HG02870 (cell line): ENCODE results near the gene TRAPPC14.
"Not testable (repeated sequence)": the region's sequence is repeated elsewhere in the genome, so short reads cannot be mapped to it uniquely, and the experiment has no call there.

Experiments used
- ATAC-seq: cut with Tn5 transposase; IDR thresholded peaks from one replicate; pipeline ENCODE4 v1.9.1; 2021; ENCODE audit warnings: mild to moderate bottlenecking, moderate library complexity; ENCODE audit not compliant: unreplicated experiment

Gene TRAPPC14

GRCh38 chr7:100158229-100159098 is at the start of gene TRAPPC14:
Gene TRAPPC14 (minus strand): TSS chr7:100158723. CDS start chr7:100158499, 224 bp downstream.
- ATAC-seq = peak; percentile 72

GRCh38 chr7:100204454-100204853 is 45.9 kb upstream of the TRAPPC14 start:
- no peak for ATAC-seq

GRCh38 chr7:100200693-100201092 is 42.2 kb upstream of the TRAPPC14 start:
- no peak for ATAC-seq

- ATAC-seq = no peak
These were observed 39.7 kb upstream of the TRAPPC14 start for GRCh38 chr7:100198266-100198665.

- ATAC-seq = not testable (repeated sequence)
These were observed 37.4 kb upstream of the TRAPPC14 start for GRCh38 chr7:100195901-100196322.

GRCh38 chr7:100195222-100195621 is 36.7 kb upstream of the TRAPPC14 start:
- no peak for ATAC-seq

- no peak for ATAC-seq
These were observed 34.4 kb upstream of the TRAPPC14 start for GRCh38 chr7:100192969-100193368.

GRCh38 chr7:100192281-100192862 is 33.8 kb upstream of the TRAPPC14 start:
- not testable (repeated sequence) for ATAC-seq

- ATAC-seq = no peak
These were observed 33.3 kb upstream of the TRAPPC14 start for GRCh38 chr7:100191775-100192174.

GRCh38 chr7:100190048-100190711 is 31.7 kb upstream of the TRAPPC14 start:
- ATAC-seq = no peak

- ATAC-seq = no peak
These were observed 30.5 kb upstream of the TRAPPC14 start for GRCh38 chr7:100189061-100189460.

- no peak for ATAC-seq
These were observed 27.2 kb upstream of the TRAPPC14 start for GRCh38 chr7:100185726-100186125.

GRCh38 chr7:100183090-100183489 is 24.6 kb upstream of the TRAPPC14 start:
- not testable (repeated sequence) for ATAC-seq

GRCh38 chr7:100182616-100183015 is 24.1 kb upstream of the TRAPPC14 start:
- not testable (repeated sequence) for ATAC-seq

GRCh38 chr7:100180084-100180483 is 21.6 kb upstream of the TRAPPC14 start:
- not testable (repeated sequence) for ATAC-seq

GRCh38 chr7:100177045-100178001 is 18.8 kb upstream of the TRAPPC14 start, which contains the start of the genes GPC2 and STAG3:
Gene GPC2 (minus strand): TSS chr7:100177381. CDS start chr7:100177199, 182 bp downstream.
Gene STAG3 (plus strand): TSS chr7:100177918. CDS start chr7:100180557, 2,639 bp downstream.
- peak; percentile 82 for ATAC-seq

GRCh38 chr7:100176096-100177044 is 17.8 kb upstream of the TRAPPC14 start:
- ATAC-seq = no peak

GRCh38 chr7:100175296-100175935 is 16.9 kb upstream of the TRAPPC14 start:
- no peak for ATAC-seq

- ATAC-seq = no peak
These were observed 16.1 kb upstream of the TRAPPC14 start for GRCh38 chr7:100174582-100174981.
